HepG2 (cell line): ENCODE results near the gene ALOXE3. TPM values are rescaled to one million over a fixed set of nuclear protein-coding genes. Genes with fewer than 3 reads are reported as not detected.

Source experiments
- ATAC-seq: fragments of 200-7000 bp; cut with Tn5 transposase; 3 replicates; pipeline ENCODE4 v1.9.1; 2020; ENCODE audit warnings: mild to moderate bottlenecking, moderate library complexity
- BruUV-seq: library from RNA; stranded (reverse); fragments of 400-500 nt; replicated peaks from 2 replicates; lab custom pipeline; 2021; lab: Mats Ljungman, UMichigan
- CTCF ChIA-PET: fragments of 300-600 bp; formaldehyde crosslinking; extraction: SDS; loops from one replicate; lab custom pipeline; 2021; ENCODE audit warnings: low total read pairs, inconsistent platforms, low intra/inter-chr PET ratio; lab: Yijun Ruan, JAX
- POLR2A ChIA-PET: fragments of 350-600 bp; sonication (Branson Sonifier 250); formaldehyde crosslinking; loops from one replicate; lab custom pipeline; 2020; ENCODE audit warnings: antibody characterized with exemption, inconsistent platforms; lab: Yijun Ruan, JAX
- DNase-seq: peaks from one replicate; pipeline ENCODE4 v3.0.0-alpha.2; 2015; ENCODE audit warnings: low spot score
- FAIRE-seq: peaks from 3 replicates; lab custom pipeline; 2011; peaks lifted over from hg19 to GRCh38; lab: Jason Lieb, UNC
- H2AFZ ChIP-seq: one replicate; pipeline ENCODE4 v1.6.1; 2011; ENCODE audit warnings: low read length, inconsistent platforms
- H3K27ac ChIP-seq: fragments of 300-600 bp; 3 replicates; pipeline ENCODE4 v1.8.0; 2011; ENCODE audit warnings: mixed run types, mild to moderate bottlenecking, mixed read lengths, low read length, inconsistent platforms; ENCODE audit not compliant: insufficient read depth; ENCODE audit errors: extremely low read length
- H3K27me3 ChIP-seq, 2 experiments: fragments of 200-600 bp in 1 of 2; 2 replicates in 1 of 2; 3 replicates in 1 of 2; pipeline versions ENCODE4 v1.6.0 to v1.8.0; 2011; ENCODE audit warnings: low read length in 2 of 2, mild to moderate bottlenecking in 2 of 2, moderate library complexity in 2 of 2, inconsistent platforms in 1 of 2; ENCODE audit not compliant: insufficient read depth in 2 of 2, control insufficient read depth in 1 of 2
- H3K36me3 ChIP-seq, 2 experiments: fragments of 200-600 bp in 1 of 2; replicated peaks in 1 of 2; 2 replicates in 1 of 2; 3 replicates in 1 of 2; pipeline versions ENCODE4 v1.5.1 to v1.8.0; 2011; ENCODE audit warnings: low read length in 2 of 2, inconsistent platforms in 1 of 2; ENCODE audit not compliant: insufficient read depth in 2 of 2, control insufficient read depth in 1 of 2
- H3K4me1 ChIP-seq: 2 replicates; pipeline ENCODE4 v1.5.1; 2012; ENCODE audit warnings: low read length, inconsistent platforms; ENCODE audit not compliant: insufficient read depth
- H3K4me2 ChIP-seq: 2 replicates; pipeline ENCODE4 v1.6.0; 2011; ENCODE audit warnings: low read depth, low read length, inconsistent platforms
- H3K4me3 ChIP-seq, 3 experiments: fragments of 200-600 bp in 1 of 3; sonication (generic), shearing (Covaris generic) in 1 of 3; replicated peaks in 1 of 3; 2 replicates each; pipeline ENCODE4 v1.5.1; 2011 to 2016; ENCODE audit warnings: low read length in 3 of 3, inconsistent platforms in 2 of 3, low read depth in 2 of 3, mild to moderate bottlenecking in 2 of 3, control low read depth in 1 of 3, mixed read lengths in 1 of 3; ENCODE audit not compliant: insufficient read depth in 1 of 3
- H3K79me2 ChIP-seq: one replicate; pipeline ENCODE4 v1.6.1; 2011; ENCODE audit warnings: low read length, inconsistent platforms; ENCODE audit not compliant: insufficient read depth
- H3K9ac ChIP-seq: 2 replicates; pipeline ENCODE4 v1.6.0; 2011; ENCODE audit warnings: mild to moderate bottlenecking, low read depth, low read length, inconsistent platforms; ENCODE audit not compliant: insufficient read depth
- H3K9me3 ChIP-seq: 2 replicates; pipeline ENCODE4 v1.5.1; 2012; ENCODE audit warnings: mild to moderate bottlenecking, low read length
- H4K20me1 ChIP-seq: 2 replicates; pipeline ENCODE4 v1.6.0; 2011; ENCODE audit warnings: inconsistent platforms, mild to moderate bottlenecking, low read length, moderate library complexity; ENCODE audit not compliant: insufficient read depth
- HMGA1 ChIP-seq: sonication (generic); formaldehyde crosslinking; conservative IDR thresholded peaks from 2 replicates; pipeline ENCODE4 v1.4.0; 2020; ENCODE audit warnings: missing genetic modification reagents
- HNF4A ChIP-seq: sonication (generic); formaldehyde crosslinking; IDR thresholded peaks from 2 replicates; pipeline ENCODE4 v1.4.0; 2020; ENCODE audit warnings: missing genetic modification reagents
- HNRNPLL ChIP-seq: fragments of 200-400 bp; formaldehyde crosslinking; IDR thresholded peaks from 2 replicates; pipeline ENCODE4 v1.6.1; 2017; ENCODE audit warnings: mild to moderate bottlenecking, low read depth, low read length; ENCODE audit not compliant: poor library complexity, severe bottlenecking
- IKZF4 ChIP-seq: sonication (generic); formaldehyde crosslinking; IDR thresholded peaks from 2 replicates; pipeline ENCODE4 v1.5.1; 2020; ENCODE audit warnings: borderline replicate concordance, mild to moderate bottlenecking, low read depth, missing genetic modification reagents; ENCODE audit errors: not compliant biosample characterization
- NCOA1 ChIP-seq: sonication (generic); formaldehyde crosslinking; IDR thresholded peaks from 2 replicates; pipeline ENCODE4 v1.9.0; 2021; ENCODE audit warnings: missing genetic modification reagents
- NFKB2 ChIP-seq: sonication (generic); formaldehyde crosslinking; IDR thresholded peaks from 2 replicates; pipeline ENCODE4 v1.4.0; 2020; ENCODE audit warnings: missing genetic modification reagents, borderline replicate concordance
- NKX3-1 ChIP-seq: sonication (generic); formaldehyde crosslinking; IDR thresholded peaks from 2 replicates; pipeline ENCODE4 v1.5.0; 2020; ENCODE audit warnings: missing genetic modification reagents
- SALL1 ChIP-seq: sonication (generic); formaldehyde crosslinking; IDR thresholded peaks from 2 replicates; pipeline ENCODE4 v1.8.0; 2022; ENCODE audit warnings: mild to moderate bottlenecking, missing genetic modification reagents
- SALL2 ChIP-seq: sonication (generic); formaldehyde crosslinking; IDR thresholded peaks from 2 replicates; pipeline ENCODE4 v1.8.1; 2023; ENCODE audit warnings: mild to moderate bottlenecking, missing genetic modification reagents, inconsistent platforms
- ZFP90 ChIP-seq: sonication (generic); formaldehyde crosslinking; IDR thresholded peaks from 2 replicates; pipeline ENCODE4 v1.8.0; 2022; ENCODE audit warnings: missing genetic modification reagents, mild to moderate bottlenecking, inconsistent platforms, borderline replicate concordance
- ZFYVE20 ChIP-seq: sonication (generic); formaldehyde crosslinking; IDR thresholded peaks from 2 replicates; pipeline ENCODE4 v1.8.0; 2023; ENCODE audit warnings: low read depth, mild to moderate bottlenecking, moderate library complexity, missing genetic modification reagents, borderline replicate concordance
- ZNF275 ChIP-seq: sonication (generic); formaldehyde crosslinking; IDR thresholded peaks from 2 replicates; pipeline ENCODE4 v1.8.0; 2022; ENCODE audit warnings: missing genetic modification reagents, mild to moderate bottlenecking, inconsistent platforms, borderline replicate concordance
- ZNF432 ChIP-seq: sonication (generic); formaldehyde crosslinking; IDR thresholded peaks from 2 replicates; pipeline ENCODE4 v1.5.0; 2020; ENCODE audit warnings: missing genetic modification reagents, mild to moderate bottlenecking, borderline replicate concordance
- ZNF501 ChIP-seq: sonication (generic); formaldehyde crosslinking; IDR thresholded peaks from 2 replicates; pipeline ENCODE4 v1.5.1; 2020; ENCODE audit warnings: mild to moderate bottlenecking, moderate library complexity, missing genetic modification reagents
- ZNF510 ChIP-seq: sonication (generic); formaldehyde crosslinking; IDR thresholded peaks from 2 replicates; pipeline ENCODE4 v1.4.0; 2020; ENCODE audit warnings: low read depth, mild to moderate bottlenecking, missing genetic modification reagents
- ZNF546 ChIP-seq: sonication (generic); formaldehyde crosslinking; conservative IDR thresholded peaks from 2 replicates; pipeline ENCODE4 v1.8.1; 2023; ENCODE audit warnings: mild to moderate bottlenecking, missing genetic modification reagents
- ZNF550 ChIP-seq: sonication (generic); formaldehyde crosslinking; IDR thresholded peaks from 2 replicates; pipeline ENCODE4 v1.4.0; 2020; ENCODE audit warnings: mild to moderate bottlenecking, missing genetic modification reagents, borderline replicate concordance
- ZNF570 ChIP-seq: sonication (generic); formaldehyde crosslinking; IDR thresholded peaks from 2 replicates; pipeline ENCODE4 v1.4.0; 2020; ENCODE audit warnings: mild to moderate bottlenecking, missing genetic modification reagents, borderline replicate concordance
- ZNF891 ChIP-seq: sonication (generic); formaldehyde crosslinking; IDR thresholded peaks from 2 replicates; pipeline ENCODE4 v1.5.0; 2020; ENCODE audit warnings: mild to moderate bottlenecking, missing genetic modification reagents
- WGBS: methylation state at CpG from one replicate; pipeline ENCODE4 v1.1.6; 2017; ENCODE audit warnings: low lambda C conversion rate; 5-methylcytosine and 5-hydroxymethylcytosine counted together
- in situ Hi-C: cut with HindIII; loops from 2 replicates; pipeline ENCODE4 v1.10.0; 2017; ENCODE audit warnings: low pct_unique_long_range_greater_than_20kb; ENCODE audit not compliant: extremely low pct_ligation_motif_present
- intact Hi-C: fragments of 100-400 bp; cut with micrococcal nuclease; formaldehyde crosslinking; loops from one replicate; pipeline ENCODE4 v1.10.0; 2022; ENCODE audit not compliant: unreplicated experiment
- polyA plus RNA-seq, 8 experiments: library from polyadenylated mRNA; depleted of rRNA in 3 of 8; stranded (reverse) in 7 of 8; unstranded in 1 of 8; fragments of >200 nt; fragmentation: Illumina TruSeq in 4 of 8; extraction: Trizol in 4 of 8; gene quantifications; 2 replicates each; pipeline versions ENCODE4 v1.2.1 to v1.2.3, GENCODE V29; 2011 to 2016; ENCODE audit warnings: low read depth in 4 of 8, missing spikeins in 1 of 8, mixed read lengths in 1 of 8; ENCODE audit not compliant: insufficient read depth in 1 of 8
- total RNA-seq, 5 experiments: library from RNA; depleted of rRNA; stranded (reverse); fragments of >200 nt; fragmentation: Illumina TruSeq; extraction: Trizol; gene quantifications; 2 replicates each; pipeline ENCODE4 v1.2.3, GENCODE V29; 2016; ENCODE audit warnings: low read depth in 1 of 5
- TF ChIP-seq, protein P1 (sequence below): IDR thresholded peaks from 2 replicates; pipeline ENCODE4 v1.6.1; 2012; ENCODE audit warnings: inconsistent platforms
- TF ChIP-seq, protein P2 (sequence below): sonication (generic); formaldehyde crosslinking; IDR thresholded peaks from 2 replicates; pipeline ENCODE4 v1.8.0; 2022; ENCODE audit warnings: missing genetic modification reagents, mild to moderate bottlenecking, moderate library complexity, borderline replicate concordance

ALOXE3 gene
- total and polyA plus RNA-seq, 2 of the 13 experiments (the other 11 are each of a cell fraction or from before 2014, with no cell fraction given): 0.07 TPM; not detected in 1

GRCh38 chr17:8122924-8123694 is 4.8 kb upstream of the ALOXE3 start:
- no peaks in the 10 kb centered on the region for H3K79me2 ChIP-seq
- FAIRE-seq (no peak), DNase-seq (no peak), ATAC-seq (no peak)
- H3K36me3 ChIP-seq: no peaks in the 10 kb centered on the region
- H4K20me1 ChIP-seq: peaks cover 13% of the 10 kb centered on the region; the same call in 1 of the 2 replicates
- no peak overlapping the region for H3K27ac ChIP-seq
- H3K4me1 ChIP-seq: peaks cover 59% of the 10 kb centered on the region
- intact Hi-C loops: no loop called here
- in situ Hi-C loops: loop anchor here (5.0 to 10.0 kb wide), 3 partner anchors 34 to 179 kb away; no protein-coding TSS in a partner anchor
- CTCF ChIA-PET: no interaction called here
- POLR2A ChIA-PET: interaction anchor here (1.5 to 5.1 kb wide), 5 partner anchors 31 to 125 kb away, joined by 3 to 35 read pairs (median 8); partner anchors contain the start of genes AURKB and CTC1
- H3K9ac ChIP-seq: peak overlapping the region; percentile 13; the same call in 1 of the 2 replicates
- no peak overlapping the region for H2AFZ ChIP-seq
- peak overlapping the region; percentile 48 to 95 (median 68) for H3K4me3 ChIP-seq
- BruUV-seq: no TSS peak
- peak overlapping the region; percentile 100 for H3K4me2 ChIP-seq
- H3K27me3 ChIP-seq: peaks cover 5 to 36% of the 10 kb centered on the region in 2 experiments
- WGBS: 6% methylated on average over 29 of the region's 55 CpGs
- no peaks in the 10 kb centered on the region for H3K9me3 ChIP-seq
- TF ChIP-seq ZNF510 (CRISPR knock-in tag) (no peak), ZFP90 (peak; percentile 69; the same call in 1 of the 2 replicates), HNF4A (CRISPR knock-in tag) (no peak), ZNF432 (no peak), HNRNPLL (peak; percentile 67), NFKB2 (CRISPR knock-in tag) (0 out of 2 replicates have a peak, but pooled peaks have one; percentile 20), ZNF501 (CRISPR knock-in tag) (no peak), HMGA1 (CRISPR knock-in tag) (no peak), NCOA1 (CRISPR knock-in tag) (no peak), ZNF550 (CRISPR knock-in tag) (no peak), SALL2 (CRISPR knock-in tag) (0 out of 2 replicates have a peak, but pooled peaks have one; percentile 12), IKZF4 (CRISPR knock-in tag) (no peak), NKX3-1 (CRISPR knock-in tag) (no peak), ZNF546 (CRISPR knock-in tag) (no peak), ZNF891 (CRISPR knock-in tag) (0 out of 2 replicates have a peak, but pooled peaks have one; percentile 31), ZNF570 (CRISPR knock-in tag) (no peak), SALL1 (CRISPR knock-in tag) (no peak), ZFYVE20 (CRISPR knock-in tag) (no peak), ZNF275 (CRISPR knock-in tag) (no peak)
- TF ChIP-seq, protein P1, sequence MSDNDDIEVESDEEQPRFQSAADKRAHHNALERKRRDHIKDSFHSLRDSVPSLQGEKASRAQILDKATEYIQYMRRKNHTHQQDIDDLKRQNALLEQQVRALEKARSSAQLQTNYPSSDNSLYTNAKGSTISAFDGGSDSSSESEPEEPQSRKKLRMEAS: no peak
- TF ChIP-seq, protein P2, sequence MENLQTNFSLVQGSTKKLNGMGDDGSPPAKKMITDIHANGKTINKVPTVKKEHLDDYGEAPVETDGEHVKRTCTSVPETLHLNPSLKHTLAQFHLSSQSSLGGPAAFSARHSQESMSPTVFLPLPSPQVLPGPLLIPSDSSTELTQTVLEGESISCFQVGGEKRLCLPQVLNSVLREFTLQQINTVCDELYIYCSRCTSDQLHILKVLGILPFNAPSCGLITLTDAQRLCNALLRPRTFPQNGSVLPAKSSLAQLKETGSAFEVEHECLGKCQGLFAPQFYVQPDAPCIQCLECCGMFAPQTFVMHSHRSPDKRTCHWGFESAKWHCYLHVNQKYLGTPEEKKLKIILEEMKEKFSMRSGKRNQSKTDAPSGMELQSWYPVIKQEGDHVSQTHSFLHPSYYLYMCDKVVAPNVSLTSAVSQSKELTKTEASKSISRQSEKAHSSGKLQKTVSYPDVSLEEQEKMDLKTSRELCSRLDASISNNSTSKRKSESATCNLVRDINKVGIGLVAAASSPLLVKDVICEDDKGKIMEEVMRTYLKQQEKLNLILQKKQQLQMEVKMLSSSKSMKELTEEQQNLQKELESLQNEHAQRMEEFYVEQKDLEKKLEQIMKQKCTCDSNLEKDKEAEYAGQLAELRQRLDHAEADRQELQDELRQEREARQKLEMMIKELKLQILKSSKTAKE (CRISPR knock-in tag): no peak
